ENCODE measurements around the gene KLC1.

- TF ChIP-seq CTCF (IDR thresholded peaks at IDR 0.05) (no peak), POLR2A (IDR thresholded peaks at IDR 0.05) (no peak)
Measured at GRCh38 chr14:103697603-103698379, 68.8 kb downstream of the KLC1 start.
